NCI-H2227 treated with DMSO at 0.1 percent for 48 hours (cell line): ENCODE data around the gene SEC11A.
"Not testable (repeated sequence)": the region's sequence is repeated elsewhere in the genome, so short reads cannot be mapped to it uniquely, and the experiment has no call there.

Source experiments
- DNase-seq: peaks from one replicate; lab custom pipeline; 2025; lab: John Stamatoyannopoulos, UW

SEC11A gene

GRCh38 chr15:84737005-84737404 lies 21.1 kb upstream of the SEC11A start:
- DNase-seq, result no peak

DNA sequence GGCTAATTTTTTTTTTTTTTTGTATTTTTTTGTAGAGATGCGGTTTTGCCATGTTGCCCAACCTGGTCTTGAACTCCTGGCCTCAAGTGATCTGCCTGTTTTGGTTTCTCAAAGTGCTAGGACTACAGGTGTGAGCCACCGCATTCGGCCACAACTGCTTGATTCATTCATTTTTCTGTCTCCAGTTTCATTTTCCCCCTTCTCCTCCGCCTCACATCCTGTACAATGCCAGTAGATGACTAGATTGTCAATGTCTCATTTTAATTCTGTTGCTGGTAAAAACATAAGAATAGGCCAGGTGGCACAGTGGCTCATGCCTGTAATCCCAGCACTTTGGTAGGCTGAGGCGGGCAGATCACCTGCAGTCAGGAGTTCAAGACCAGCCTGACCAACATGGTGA lies 20.4 kb upstream of the SEC11A start:
- DNase-seq, result no peak

- not testable (repeated sequence) for DNase-seq
These were observed 19.6 kb upstream of the SEC11A start for GRCh38 chr15:84735480-84736061.

DNA sequence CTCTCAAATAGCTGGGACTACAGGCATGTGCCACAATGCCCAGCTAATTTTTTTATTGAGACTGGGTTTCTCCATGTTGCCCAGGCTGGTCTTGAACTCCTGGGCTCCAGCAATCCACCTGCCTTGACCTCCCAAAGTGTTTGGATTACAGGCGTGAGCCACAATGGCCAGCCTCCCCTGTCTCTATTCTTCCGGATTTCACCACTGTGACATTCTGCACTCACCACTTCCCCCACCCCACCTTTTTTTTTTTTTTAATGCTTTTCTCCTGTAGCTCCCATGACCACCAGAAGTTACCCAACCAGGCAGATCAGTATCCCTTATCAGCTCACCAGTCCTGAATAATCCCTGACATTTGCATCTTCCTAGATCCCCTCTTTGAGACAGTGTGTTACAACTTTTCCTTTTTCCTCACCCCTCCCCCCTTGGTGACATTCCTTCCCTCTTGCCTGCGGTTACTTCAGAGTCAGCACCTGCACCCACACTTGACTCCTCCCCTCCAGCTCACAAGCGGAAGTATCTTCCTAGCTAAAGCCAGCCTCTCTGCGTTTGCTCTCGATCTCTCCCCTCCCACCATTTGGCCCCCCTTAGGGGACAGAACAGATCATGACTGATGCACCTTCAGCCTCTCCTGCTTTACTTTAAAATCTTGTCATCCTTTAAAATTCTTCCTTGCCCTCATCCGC lies 19.0 kb upstream of the SEC11A start:
- DNase-seq, result peak; percentile 42

DNA sequence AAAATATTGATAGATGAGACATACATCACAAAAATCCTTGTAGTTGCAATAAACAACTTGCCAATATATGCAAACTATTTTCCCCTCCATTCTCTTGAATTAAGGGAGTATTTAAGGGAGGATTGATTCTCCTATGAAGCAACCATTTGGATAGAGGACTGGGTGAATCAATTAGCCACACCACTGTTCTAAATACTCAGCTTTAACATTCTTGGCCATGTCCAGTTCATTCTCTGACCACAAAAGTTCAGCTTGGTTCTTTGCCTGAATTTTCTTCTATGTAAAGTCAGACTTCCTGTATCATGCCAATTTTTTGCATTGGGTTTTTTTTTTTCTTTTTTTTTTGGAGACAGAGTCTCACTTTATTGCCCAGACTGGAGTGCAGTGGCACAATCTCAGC lies 15.8 kb upstream of the SEC11A start:
- DNase-seq, result no peak

DNA sequence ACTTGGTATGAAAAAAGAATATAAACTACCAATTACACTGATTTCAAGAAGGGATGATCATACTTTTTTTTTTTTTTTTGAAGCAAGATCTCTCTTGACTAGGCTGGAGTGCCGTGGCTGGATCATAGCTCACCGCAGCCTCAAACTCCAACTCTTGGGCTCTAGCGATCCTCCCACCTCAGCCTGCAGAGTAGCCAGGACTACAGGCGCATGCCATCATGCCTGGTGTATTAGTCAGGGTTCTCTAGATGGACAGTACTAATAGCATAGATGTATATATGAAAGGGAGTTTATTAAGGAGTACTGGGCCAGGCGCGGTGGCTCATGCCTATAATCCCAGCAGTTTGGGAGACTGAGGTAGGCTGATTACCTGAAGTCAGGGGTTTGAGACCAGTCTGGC lies 11.5 kb upstream of the SEC11A start:
- DNase-seq, result no peak

DNA sequence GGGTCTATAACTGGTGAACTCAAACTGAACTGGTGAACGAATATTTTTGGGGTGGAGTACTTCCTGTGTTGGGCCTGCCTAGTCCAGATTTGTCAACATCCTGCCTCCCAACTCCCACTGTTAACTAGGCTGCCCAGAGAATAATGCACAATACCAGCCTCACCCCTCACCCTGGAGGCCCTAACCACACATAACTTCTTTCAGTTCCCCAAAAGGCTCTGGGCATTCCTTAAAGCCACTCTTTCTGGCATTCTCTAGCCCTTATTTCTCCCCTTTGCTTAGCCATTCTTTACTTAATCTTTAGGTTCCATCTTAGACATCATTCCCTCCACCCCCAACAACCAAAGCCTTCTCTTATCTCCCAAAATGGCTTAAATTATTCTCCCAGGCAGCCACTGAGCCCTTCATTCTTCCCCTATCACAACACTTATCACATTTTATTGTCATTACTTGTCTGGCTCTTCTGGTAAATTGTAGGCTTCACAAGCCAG lies 9.1 kb upstream of the SEC11A start:
- DNase-seq, result no peak

DNA sequence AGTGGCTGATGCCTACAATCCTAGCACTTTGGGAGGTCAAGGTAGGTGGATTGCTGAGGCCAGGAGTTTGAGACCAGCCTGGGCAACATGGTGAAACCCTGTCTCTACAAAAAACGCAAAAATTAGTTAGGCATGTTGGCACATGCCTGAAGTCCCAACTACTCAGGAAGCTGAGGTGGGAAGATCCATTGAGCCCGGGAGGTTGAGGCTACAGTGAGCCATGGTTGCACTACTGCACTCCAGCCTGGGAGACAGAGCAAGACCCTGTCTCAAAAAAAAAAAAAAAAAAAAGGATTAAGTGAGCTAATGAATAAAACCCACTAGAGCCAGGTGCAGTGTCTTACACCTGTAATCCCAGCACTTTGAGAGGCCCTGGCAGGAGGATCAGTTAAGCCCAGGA lies 6.7 kb upstream of the SEC11A start:
- no peak for DNase-seq

DNA sequence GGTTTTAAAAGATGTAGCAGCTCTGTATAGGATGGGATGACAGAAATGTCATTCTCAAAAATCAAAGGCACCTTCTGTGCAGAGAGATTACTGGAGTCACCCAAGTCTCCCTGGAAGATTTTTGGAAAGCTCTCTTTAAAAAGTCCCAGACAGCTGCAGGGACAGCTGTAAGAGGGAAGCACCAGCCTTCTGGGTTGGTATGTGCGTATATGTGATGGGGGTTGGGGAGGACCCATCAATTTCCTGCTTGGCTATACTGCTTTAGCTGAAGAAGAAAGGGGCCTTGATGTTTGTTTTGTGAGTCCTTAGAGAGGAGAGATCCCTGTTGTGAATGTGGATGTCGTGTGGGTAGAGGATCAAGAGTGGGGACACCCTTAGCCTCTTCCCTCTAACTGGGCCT lies 5.4 kb upstream of the SEC11A start:
- DNase-seq, result no peak

GRCh38 chr15:84715441-84716035 lies 401 bp downstream of the SEC11A start:
- no peak for DNase-seq

GRCh38 chr15:84714821-84715220 lies 1.1 kb downstream of the SEC11A start:
- no peak for DNase-seq

GRCh38 chr15:84714372-84714771 lies 1.6 kb downstream of the SEC11A start:
- no peak for DNase-seq

DNA sequence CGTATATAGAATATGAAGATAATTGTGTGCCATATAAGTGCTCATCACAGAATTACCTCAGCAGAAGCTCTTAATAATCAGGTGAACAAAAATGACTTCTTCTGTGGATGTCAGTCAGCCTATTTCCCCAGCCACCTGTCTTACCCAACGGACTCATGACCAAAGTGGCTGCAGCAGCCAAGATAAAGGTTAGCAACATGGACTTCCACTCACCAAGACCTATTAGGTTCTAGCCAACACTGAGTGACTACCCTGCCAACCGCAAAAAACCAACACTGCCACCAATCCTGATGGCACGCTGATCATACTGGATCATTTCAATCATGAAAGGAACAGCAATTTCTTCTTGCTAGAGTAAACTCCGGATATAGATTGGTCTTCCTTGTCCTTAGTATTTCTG lies 12.1 kb downstream of the SEC11A start:
- no peak for DNase-seq

DNA sequence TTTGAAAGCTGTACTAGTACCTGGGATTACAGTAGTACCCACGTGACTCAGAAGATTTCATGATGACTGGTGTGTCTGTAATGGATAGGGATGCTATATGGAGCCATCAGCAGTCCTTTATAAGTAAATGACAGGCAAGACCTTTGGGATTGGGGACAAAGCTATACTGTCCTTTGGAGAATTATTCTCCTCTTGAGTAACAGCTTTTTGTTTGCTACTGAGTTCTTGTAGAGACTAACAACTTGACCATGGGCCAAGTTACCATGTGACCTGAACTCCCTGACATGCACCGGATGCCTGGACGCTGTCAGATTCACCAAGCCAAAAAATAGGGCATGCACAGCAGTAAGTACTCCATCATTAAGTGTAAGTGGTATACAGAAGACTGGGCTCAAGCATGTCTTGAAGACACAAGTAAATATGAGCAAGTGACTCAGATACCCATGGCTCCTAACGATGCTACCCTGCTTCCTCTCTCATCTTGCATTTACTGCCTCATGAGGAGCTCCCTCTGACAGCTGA lies 12.9 kb downstream of the SEC11A start:
- no peak for DNase-seq

DNA sequence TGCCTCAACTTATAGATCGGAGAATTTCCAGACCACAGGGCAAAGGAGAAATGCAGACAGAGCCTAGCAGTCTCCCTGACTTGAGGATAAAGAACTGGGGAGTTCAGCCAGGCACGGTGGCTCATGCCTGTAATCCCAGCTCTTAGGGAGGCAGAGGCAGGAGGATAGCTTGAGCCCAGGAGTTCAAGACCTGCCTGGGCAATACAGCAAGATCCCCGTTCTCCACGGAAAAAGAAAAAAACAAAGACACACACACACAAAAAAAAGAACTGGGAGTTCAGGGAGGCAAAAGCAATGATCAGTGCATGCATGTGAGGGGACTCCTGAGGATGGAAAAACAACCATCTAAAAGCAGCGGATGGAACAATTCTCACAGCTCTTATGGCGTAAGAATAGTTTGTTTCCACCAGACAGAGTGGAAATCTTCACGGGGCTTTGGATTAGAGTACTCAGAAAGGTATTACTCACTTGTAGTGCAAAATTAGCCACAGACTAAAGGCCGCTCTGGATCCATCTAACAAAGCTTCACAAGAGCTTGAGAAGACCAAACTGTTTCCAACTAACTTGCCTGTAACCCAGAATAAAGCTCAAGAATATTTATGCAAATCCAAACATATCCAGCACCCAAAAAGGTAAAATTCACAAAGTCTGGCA lies 16.3 kb downstream of the SEC11A start:
- DNase-seq, result no peak

GRCh38 chr15:84697236-84697990 lies 18.5 kb downstream of the SEC11A start:
- DNase-seq, result no peak

- DNase-seq, result no peak
These were observed 19.2 kb downstream of the SEC11A start for GRCh38 chr15:84696757-84697156.

DNA sequence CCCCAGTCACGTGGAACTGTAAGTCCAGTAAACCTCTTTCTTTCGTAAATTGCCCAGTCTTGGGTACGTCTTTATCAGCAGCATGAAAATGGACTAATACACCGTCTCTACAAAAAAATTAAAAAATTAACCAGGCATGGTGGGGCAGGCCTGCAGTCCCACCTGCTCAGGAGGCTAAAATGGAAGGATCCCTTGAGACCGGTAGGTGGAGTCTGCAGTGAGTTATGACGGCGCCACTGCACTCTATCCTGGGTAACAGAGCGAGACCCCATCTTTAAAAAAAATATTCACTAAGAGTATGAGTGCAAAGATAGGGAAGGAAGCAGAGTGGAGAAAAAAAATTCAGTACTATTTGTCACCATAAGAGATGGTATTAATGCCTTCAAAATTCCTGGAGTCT lies 25.6 kb downstream of the SEC11A start:
- DNase-seq, result no peak

DNA sequence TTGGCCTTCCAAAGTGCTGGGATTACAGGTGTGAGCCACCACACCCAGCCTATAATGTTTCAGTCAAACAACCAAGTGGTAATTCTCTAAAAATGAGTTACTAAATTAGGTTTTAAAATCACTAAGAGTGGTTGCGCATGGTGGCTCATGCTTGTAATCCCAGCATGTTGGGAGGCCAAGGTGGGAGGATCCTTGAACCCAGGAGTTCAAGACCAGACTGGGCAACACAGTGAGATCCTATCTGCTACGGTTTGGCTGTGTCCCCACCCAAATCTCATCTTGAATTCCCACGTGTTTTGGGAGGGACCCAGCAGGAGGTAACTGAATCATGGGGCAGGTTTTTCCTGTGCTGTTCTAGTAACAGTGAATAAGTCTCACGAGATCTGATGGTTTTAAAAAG lies 26.1 kb downstream of the SEC11A start:
- no peak for DNase-seq

GRCh38 chr15:84686446-84686845 lies 29.5 kb downstream of the SEC11A start:
- not testable (repeated sequence) for DNase-seq

- DNase-seq, result no peak
These were observed 30.6 kb downstream of the SEC11A start for GRCh38 chr15:84685304-84685703.

GRCh38 chr15:84684092-84684491 lies 31.8 kb downstream of the SEC11A start:
- DNase-seq, result no peak
